Measurements from ENCODE around the gene ZNF487. TPM values are rescaled to one million over a fixed set of nuclear protein-coding genes. Genes with fewer than 3 reads are reported as not detected.

ZNF487 gene
- total and polyA plus RNA-seq, 2 of the 13 experiments (the other 11 are each of a cell fraction or from before 2014, with no cell fraction given): 7.4 to 8.8 TPM

- TF ChIP-seq ZBTB42 (CRISPR knock-in tag; IDR thresholded peaks at IDR 0.05) (peak; percentile 85; the same call in 1 of the 2 replicates), ZMYM3 (CRISPR knock-in tag; IDR thresholded peaks at IDR 0.05) (peak; percentile 47; the same call in 1 of the 2 replicates), HNRNPLL (IDR thresholded peaks at IDR 0.05; ENCODE audit: low read depth, low read length, poor library complexity, severe bottlenecking) (peak; percentile 85), ZNF292 (CRISPR knock-in tag; IDR thresholded peaks at IDR 0.05; ENCODE audit: borderline replicate concordance, low read depth) (no peak), ZNF563 (CRISPR knock-in tag; IDR thresholded peaks at IDR 0.05) (peak; percentile 88), HBP1 (CRISPR knock-in tag; IDR thresholded peaks at IDR 0.05; ENCODE audit: low read depth) (peak; percentile 75; the same call in 1 of the 2 replicates), ZBTB20 (CRISPR knock-in tag; IDR thresholded peaks at IDR 0.05; ENCODE audit: borderline replicate concordance, low read depth) (no peak; the same call in 1 of the 2 replicates), KLF13 (CRISPR knock-in tag; IDR thresholded peaks at IDR 0.05) (no peak), ZNF431 (CRISPR knock-in tag; IDR thresholded peaks at IDR 0.05; ENCODE audit: borderline replicate concordance, low read depth) (peak; percentile 58; the same call in 1 of the 2 replicates), HCFC1 (IDR thresholded peaks at IDR 0.05; ENCODE audit: low read depth, low read length) (no peak), ATF7 (IDR thresholded peaks at IDR 0.05) (no peak), ATF7 (CRISPR knock-in tag; IDR thresholded peaks at IDR 0.05) (peak; percentile 49; the same call in 1 of the 2 replicates), MTA3 (CRISPR knock-in tag; IDR thresholded peaks at IDR 0.05) (no peak), CAMTA2 (CRISPR knock-in tag; IDR thresholded peaks at IDR 0.05; ENCODE audit: borderline replicate concordance) (no peak), TCF7L2 (IDR thresholded peaks at IDR 0.05; ENCODE audit: low read depth, low read length) (no peak), JARID2 (CRISPR knock-in tag; IDR thresholded peaks at IDR 0.05; ENCODE audit: insufficient replicate concordance) (peak; percentile 49), DPF2 (CRISPR knock-in tag; IDR thresholded peaks at IDR 0.05; ENCODE audit: borderline replicate concordance, low read depth) (0 out of 2 replicates have a peak, but pooled peaks have one; percentile 39)
- TF ChIP-seq, protein P1, sequence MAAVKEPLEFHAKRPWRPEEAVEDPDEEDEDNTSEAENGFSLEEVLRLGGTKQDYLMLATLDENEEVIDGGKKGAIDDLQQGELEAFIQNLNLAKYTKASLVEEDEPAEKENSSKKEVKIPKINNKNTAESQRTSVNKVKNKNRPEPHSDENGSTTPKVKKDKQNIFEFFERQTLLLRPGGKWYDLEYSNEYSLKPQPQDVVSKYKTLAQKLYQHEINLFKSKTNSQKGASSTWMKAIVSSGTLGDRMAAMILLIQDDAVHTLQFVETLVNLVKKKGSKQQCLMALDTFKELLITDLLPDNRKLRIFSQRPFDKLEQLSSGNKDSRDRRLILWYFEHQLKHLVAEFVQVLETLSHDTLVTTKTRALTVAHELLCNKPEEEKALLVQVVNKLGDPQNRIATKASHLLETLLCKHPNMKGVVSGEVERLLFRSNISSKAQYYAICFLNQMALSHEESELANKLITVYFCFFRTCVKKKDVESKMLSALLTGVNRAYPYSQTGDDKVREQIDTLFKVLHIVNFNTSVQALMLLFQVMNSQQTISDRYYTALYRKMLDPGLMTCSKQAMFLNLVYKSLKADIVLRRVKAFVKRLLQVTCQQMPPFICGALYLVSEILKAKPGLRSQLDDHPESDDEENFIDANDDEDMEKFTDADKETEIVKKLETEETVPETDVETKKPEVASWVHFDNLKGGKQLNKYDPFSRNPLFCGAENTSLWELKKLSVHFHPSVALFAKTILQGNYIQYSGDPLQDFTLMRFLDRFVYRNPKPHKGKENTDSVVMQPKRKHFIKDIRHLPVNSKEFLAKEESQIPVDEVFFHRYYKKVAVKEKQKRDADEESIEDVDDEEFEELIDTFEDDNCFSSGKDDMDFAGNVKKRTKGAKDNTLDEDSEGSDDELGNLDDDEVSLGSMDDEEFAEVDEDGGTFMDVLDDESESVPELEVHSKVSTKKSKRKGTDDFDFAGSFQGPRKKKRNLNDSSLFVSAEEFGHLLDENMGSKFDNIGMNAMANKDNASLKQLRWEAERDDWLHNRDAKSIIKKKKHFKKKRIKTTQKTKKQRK (IDR thresholded peaks at IDR 0.05; ENCODE audit: low read length): no peak
- TF ChIP-seq, protein P2, sequence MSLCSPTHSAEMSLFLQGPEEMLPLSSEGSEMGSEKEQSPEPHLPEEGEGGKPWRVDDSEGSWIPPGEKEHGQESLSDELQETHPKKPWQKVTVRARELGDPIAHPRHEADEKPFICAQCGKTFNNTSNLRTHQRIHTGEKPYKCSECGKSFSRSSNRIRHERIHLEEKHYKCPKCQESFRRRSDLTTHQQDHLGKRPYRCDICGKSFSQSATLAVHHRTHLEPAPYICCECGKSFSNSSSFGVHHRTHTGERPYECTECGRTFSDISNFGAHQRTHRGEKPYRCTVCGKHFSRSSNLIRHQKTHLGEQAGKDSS (CRISPR knock-in tag; IDR thresholded peaks at IDR 0.05; ENCODE audit: borderline replicate concordance, low read depth): no peak; the same call in 1 of the 2 replicates
- TF ChIP-seq, protein P3, sequence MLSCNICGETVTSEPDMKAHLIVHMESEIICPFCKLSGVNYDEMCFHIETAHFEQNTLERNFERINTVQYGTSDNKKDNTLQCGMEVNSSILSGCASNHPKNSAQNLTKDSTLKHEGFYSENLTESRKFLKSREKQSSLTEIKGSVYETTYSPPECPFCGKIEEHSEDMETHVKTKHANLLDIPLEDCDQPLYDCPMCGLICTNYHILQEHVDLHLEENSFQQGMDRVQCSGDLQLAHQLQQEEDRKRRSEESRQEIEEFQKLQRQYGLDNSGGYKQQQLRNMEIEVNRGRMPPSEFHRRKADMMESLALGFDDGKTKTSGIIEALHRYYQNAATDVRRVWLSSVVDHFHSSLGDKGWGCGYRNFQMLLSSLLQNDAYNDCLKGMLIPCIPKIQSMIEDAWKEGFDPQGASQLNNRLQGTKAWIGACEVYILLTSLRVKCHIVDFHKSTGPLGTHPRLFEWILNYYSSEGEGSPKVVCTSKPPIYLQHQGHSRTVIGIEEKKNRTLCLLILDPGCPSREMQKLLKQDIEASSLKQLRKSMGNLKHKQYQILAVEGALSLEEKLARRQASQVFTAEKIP (CRISPR knock-in tag; IDR thresholded peaks at IDR 0.05; ENCODE audit: borderline replicate concordance): no peak
Measured at GRCh38 chr10:43408710-43409384, 28.1 kb upstream of the ZNF487 start, which contains the start of gene HNRNPF (continued).

Measured in HepG2 (cell line).